Ammon's horn (tissue), 1 donor: ENCODE data around the gene SYNE4.

ENCODE experiments used
- DNase-seq: peaks from one replicate; pipeline ENCODE4 v3.0.0-alpha.2; 2016; ENCODE audit warnings: low spot score

Gene SYNE4

DNA sequence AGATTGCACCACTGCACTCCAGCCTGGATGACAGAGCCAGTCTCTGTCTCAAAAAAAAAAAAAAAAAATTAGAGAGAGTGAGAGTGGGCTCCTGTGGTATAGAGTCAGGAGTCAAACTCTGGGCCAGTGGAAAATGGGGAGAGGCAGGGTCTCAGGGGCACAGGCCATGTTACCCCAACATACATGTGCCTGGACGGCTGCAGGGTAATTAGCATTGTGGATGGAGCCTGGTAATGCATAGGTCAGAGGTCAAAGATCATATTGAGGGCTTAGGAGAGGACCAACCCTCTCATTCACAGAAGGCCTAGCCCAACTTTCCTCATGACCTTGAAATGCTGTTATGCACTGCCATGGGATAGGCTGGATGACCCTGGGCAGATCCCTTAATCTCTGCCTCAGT lies 16.9 kb upstream of the SYNE4 start:
- no peak for DNase-seq

DNA sequence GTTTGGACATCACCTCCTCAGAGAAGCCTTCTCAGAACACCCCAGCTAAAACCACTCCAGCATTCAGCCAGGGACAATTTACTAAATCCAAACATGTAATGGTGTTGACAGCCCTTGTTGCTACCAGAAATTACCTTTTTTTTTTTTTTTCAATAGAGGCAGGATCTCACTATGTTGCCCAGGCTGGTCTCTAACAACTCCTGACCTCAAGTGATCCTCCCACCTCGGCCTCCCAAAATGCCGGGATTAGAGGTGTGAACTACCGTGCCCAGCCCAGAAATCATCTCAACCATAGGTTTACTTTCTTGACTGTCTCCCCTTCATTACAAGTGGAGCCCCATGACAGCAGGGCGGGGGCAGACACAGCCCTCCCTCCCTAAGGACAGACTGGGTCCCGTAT lies 14.8 kb upstream of the SYNE4 start:
- DNase-seq: no peak

DNA sequence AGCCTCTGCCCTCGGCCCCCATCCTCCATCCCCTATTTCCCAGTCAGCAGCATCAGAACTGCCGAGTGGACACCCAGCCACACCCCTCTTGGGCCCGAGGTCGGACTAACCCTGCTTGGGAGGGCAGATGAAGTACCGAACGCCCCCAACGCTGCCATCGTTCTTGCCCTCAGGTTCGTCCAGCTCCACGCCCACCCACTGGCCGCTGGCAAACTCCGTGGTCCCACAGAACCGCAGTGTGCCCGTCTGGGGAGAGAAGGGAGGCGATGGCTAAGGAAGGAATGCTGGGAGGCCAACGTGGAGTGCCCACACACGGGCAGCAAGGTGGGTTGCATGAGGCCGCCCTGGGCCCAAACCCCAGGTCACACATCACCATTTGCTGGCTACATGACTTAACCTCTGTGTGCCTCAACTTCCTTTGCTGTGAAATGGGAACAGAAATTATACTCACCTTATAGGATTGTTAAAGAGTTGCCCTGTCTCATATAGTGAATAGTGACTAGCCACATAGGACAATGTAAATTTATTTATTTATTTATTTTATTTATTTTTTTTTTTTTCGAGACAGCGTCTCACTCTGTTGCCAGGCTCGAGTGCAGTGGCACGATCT lies 10.6 kb upstream of the SYNE4 start:
- DNase-seq: no peak

DNA sequence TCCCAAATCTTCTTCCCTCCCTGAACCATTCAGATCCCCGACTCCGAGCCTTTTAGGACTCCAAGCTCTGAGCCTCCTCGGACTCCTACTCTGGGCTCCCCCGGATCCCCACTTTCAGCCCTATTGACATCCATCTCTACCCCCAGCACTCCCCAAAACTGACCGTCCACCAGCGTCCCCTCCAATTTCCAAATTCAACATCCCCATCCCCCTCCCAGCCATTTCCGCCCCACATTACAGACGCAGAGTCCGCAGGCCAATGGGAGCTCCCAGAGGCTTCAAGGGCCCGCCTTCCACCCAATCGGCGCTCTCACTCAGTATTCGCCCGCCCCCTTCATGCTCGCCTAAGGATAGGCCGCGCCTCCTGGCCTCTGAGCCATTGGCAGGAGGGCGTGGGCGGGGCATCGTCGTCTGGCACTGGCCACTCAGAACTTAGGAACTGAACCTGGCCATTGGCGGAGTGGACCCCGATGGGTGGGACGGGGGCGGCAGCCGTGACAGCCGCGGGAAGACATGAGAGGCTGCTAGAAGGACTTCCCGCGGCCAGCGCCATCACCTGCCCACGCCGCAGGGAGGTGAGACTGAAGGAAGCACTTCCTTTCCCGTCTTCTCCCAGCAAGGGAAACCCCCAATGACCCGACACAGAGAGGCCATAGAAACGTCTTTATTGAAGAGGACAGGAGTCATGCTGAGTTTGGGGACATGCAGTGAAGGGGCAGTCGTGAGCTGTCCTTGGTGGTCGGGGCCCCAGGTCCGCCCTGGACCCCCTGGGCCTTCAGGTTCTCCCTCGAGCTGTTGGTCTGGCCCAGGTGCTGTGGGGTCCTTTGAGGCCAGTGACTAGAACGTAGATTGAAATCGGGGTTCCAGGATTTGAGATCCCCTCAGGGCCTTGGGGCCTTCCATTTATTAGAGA lies 5.7 kb upstream of the SYNE4 start, which contains the start of gene ALKBH6:
ALKBH6 (minus strand) TSS at position 202 of the 913 bp plus-strand sequence. CDS start 816 bp downstream, outside the sequence.
- DNase-seq: peak; percentile 99

DNA sequence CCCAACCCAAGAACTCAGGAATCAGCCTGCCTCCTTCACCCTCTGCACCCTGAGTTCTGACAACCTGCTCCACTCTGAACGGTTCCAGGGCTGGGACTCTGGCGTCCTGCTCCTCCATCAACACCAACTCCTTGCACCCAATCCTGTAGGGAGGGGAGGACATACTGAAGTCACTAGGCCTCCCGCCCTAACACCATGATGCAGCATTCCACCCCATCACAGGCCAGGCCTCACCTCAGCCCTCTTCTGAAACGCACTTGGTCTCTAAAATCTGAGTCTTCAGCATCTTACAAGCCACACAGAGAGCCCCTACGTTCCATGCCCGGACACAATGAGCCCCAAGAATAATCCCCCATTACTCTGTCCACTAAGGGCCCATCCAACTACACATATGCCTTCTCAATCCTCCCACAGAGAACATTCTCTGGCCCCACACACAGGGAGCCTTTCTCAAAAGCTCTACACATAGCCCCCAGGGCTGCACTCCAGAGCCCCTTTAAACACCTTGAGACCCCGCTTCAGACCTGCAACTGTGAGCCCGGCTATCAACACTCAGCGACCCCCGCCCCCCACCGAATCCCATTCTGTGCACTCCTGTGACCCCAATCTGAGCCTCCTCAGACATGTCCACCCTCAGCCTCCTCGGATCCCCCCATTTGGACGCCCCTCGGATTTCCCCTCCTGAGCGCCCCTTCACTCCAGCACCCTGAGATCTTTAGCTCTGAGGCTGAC lies 4.8 kb upstream of the SYNE4 start:
- DNase-seq: peak; percentile 11

DNA sequence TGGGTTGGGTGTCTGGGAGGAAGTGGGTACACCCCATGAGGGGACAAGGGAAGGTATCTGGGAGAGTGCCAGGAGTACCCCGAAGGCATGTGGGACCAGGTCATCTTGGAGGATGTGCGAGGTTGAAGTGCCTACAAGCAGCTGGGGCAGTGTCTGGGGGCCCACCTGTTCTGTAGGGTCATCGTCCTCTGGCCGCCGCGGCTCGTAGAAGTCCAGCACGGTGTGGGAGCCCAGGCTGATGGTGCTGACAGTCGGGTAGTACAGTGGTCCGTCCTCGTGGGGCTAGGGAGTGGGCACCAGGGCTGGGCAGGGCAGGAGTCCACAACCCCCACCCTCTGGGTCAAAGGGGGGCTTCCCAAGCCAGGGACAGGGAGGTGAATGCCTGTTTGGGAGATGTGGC lies 1.8 kb upstream of the SYNE4 start:
- no peak for DNase-seq

DNA sequence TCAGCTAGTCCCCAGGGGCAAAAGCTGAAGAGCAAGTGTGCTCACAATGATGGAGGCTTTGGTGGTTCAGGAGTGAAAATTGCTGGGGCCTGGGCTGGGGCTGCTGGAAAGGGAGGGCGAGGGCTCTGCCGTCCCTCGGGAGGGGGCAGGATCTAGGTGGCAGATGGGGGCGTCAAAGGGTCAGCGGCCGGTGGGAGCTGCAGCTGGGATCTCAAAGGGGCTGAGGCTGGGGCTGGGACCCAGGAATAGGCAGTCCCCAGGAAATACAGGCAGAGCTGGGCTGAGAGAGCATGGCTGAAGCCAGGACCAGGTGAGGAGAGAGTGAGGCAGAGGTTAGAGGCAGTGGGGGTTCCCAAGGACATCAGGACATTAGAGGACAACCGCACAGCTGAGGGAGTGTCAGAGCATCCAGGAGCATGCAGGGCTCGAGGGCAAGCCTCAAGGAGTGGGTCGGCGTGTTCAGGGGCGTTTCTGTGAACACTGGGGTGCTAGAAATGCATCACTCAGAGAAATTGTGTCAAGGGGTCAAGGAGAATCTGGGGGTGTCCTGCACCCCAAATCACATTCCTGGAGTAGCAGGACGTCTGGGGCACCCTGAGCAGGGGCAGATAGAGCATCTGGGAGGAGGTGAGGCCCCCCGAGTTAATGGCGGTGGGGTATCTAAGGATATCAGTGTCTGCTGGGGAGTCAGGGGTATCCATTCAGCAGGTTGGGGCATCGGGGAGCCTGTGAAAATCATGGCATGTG lies 1.2 kb upstream of the SYNE4 start:
- no peak for DNase-seq

DNA sequence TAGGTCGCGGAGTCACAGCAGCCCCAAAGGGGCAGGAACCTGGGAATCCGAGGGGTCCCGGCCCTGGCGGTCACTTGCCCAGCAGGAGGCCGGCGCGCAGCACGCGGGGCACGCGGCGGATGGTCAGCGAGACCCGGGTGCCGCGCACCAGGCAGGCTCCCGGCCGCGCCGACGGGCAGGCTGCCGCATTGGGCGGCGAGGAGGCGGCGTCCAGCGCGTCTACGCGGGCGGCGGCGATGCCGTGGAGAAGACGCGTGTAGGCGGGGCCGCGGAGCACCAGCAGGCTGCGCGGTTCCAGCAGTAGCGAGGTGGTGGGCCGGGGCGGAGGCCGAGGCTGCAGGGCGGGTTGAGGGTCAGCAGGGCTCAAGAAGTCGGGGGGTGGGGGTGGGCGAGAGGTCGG lies 607 bp upstream of the SYNE4 start:
- peak; percentile 73 for DNase-seq

DNA sequence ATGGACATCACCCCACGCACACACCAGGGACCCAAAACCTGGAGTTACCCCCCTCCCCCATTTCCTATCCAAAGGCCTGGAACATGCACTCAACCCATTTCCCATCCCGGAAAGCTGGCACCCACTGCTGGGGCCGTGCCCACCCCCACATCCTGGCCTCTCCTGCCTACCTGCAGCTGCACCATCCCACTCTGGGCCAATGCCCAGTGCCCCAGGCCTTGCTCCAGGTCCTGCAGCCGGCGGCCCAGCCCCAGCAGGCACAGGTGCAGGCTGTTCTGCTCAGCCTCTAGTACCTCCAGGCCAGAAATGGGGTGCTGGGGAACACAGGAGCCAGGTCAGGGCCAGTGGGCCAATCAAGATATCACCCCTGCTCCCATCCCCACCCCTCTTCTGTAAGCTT lies 1.7 kb downstream of the SYNE4 start:
- no peak for DNase-seq

DNA sequence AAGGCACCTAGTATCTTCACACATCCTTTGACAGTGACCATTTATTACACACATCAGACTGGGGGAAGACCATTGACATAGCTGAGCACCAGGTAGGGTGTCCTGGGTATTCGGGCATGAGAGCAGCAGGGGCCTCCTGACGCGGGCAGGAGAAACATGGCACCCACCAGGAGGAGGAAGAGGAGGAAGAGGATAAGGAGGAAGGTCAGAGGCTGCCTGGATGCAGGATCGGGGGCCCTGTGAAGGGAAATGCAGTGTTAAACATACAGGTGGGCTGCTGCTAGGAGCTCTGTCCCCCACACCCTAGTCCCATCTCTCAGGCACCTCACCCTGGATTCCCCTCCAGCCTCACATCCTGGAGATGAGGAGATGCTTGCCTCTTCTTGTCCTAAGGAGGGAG lies 5.3 kb downstream of the SYNE4 start:
- no peak for DNase-seq

DNA sequence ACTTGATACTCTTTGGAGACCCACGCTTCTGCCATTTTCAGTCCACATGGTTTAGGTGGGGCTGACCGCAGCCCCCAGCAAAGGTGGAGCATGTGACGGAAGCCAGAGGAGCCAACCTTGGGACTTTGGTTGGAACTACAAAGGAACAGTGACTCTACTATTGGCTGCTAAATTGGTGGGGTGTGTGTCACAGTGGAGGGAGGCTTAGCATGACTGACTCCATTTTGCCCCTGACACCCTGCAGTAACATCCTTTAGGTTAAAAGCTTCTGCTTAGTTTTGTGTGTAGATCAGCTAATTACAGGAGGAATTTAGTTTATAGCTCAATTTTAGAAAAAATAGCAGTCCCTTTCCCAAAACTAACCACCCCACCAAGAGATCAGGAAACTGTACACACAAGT lies 7.0 kb downstream of the SYNE4 start:
- no peak for DNase-seq

DNA sequence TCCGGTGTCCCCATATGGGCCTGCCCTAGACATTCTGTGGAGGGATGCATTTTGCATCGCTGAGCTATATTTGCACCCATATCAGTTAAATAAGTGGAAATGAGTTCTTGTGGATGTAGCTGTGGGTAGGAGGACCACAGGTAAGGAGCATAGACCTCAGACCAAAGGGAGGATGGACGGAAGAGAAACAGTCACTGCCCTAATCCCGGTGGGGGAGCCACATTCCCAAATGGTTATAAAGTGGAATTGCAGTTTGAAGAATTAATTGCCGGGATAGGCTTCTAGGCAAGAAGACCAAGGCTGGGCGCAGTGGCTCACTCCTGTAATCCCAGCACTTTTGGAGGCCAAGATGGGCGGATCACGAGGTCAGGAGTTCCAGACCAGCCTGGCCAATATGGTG lies 11.8 kb downstream of the SYNE4 start:
- DNase-seq: no peak

DNA sequence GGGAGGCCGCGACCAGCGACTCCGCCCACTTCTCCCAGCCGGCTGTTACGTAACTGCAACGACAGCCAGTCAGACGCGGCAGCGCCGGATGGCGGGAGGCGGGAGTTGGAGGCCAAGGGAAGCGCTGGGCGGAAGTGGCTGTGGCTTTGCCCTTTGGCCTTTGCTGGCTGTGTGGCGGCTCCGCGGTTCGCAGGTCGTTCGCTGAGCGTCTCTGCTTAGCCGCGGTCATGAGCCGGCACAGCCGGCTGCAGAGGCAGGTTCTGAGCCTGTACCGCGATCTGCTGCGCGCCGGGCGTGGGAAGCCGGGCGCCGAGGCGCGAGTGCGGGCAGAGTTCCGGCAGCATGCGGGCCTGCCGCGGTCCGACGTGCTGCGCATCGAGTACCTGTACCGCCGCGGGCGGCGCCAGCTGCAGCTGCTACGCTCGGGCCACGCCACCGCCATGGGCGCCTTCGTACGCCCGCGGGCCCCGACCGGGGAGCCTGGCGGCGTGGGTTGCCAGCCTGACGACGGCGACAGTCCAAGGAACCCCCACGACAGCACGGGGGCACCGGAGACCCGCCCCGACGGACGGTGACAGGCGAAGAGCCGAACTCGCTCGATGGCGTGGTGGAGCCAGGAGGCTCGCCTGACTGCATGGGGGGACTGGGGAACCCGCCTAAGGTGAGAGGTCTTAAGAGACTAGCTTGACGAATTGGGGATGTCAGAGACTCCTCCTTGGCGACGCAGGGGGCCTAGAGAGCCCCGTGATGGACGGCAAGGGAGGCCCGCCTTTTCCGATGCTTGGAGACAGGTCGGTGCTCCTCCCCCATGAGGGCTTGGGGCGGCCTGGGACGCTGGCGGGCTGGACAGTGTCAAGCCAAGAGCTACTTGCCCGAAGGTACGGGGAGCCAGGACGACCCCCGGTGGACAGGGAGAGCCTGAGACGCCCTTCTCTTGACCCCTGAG lies 13.3 kb downstream of the SYNE4 start, which contains the start of gene SDHAF1:
SDHAF1 (plus strand) TSS at position 141 of the 946 bp plus-strand sequence; CDS start at position 228, 87 bp downstream.
- DNase-seq: peak; percentile 99

DNA sequence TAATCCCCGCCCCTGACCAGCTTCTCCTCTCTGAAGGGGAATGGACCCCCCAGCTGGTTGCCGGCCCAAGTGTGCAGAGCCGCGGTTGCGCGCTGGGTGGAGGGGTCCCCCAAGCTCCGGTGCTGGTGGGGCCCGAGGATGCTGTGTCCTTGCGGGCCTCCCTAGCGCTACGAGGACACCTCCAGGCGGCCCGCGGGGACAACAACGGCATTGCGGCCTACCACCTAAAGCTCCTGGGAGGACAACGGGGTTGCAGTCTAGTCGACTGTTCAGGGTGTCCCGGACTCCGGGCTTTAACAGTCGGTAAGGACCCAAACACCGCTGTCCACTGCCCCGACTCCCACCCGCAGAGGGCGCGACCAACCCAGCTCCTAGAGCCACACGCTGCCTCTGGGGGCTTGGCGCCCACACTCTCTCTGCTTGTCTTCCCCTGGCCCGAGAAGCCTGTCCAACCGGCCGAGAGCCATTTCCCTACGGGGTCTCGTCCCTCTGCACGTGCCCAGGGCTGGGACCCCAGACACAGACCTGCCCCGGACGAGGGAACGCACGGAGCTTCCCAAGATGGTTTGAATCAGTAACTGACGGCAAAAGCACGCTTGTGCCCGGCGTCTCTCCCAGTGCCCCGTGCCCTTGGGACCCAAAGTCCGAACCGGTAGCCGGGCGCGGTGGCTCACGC lies 14.6 kb downstream of the SYNE4 start:
- no peak for DNase-seq

DNA sequence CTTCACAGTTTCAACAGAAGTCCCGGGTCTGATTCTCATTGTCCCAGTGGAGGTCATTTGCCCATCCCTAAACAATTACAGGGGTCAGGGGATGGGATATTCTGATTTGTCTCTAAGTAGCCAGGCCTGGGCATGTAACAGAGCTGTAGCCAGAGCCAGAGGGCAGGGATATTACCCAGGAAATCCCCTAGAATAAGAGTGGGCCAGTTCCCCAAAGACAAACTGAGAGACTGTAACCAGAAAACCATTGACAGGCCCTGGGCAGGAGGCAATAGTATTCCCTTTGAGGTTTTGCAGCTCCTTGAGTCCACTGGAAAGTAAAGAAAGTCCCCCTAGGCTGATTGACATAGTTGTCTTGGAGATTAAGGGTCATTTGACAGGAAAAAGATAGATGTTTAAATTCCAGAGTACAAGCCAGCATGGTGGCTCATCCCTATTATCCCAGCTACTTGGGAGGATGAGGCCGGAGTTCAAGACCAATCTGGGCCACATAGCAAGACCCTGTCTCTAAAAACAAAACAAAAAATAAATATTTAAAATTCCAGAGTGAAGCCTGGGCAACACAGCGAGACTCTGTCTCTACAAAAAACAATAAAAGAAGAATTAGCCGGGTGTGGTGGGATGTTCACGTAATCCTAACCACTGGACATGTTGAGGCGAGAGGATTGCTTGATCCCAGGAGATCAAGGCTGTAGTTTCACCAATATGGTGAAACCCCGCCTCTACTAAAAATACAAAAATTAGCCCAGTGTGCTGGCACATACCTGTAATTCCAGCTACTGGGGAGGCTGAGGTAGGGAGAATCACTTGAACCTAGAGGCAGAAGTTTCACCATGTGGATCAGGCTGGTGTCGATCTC lies 15.5 kb downstream of the SYNE4 start:
- DNase-seq: no peak

DNA sequence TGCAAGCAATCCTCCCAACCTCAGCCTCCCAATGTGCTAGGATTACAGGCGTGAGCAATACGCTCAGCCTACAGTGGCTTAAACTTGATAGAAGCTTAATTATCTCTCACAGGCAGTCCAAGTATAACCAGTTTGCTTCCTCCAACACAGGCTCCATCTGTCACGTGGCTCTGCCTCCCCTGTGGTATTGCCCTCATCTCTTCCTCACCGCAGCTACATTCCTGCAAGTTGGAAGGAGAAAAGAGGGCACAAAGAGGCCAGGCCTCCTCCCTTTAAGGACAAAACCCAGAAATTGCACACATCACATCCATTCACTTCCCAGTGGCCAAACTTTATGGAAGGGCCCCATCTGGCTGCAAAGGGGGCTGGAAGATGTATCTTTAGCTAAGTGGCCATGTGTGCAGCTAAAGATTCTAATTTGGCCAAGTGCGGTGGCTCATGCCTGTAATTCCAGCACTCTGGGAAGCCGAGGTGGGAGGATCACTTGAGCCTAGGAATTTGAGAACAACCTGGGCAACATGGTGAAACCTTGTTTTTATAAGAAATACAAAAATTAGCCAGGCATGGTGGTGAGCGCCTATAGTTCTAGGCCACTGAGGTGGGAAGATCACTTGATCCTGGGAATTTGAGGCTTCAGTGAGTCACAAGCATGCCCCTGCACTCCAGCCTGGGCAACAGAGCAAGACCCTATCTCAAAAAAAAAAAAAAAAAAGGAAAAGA lies 16.7 kb downstream of the SYNE4 start:
- DNase-seq: no peak

DNA sequence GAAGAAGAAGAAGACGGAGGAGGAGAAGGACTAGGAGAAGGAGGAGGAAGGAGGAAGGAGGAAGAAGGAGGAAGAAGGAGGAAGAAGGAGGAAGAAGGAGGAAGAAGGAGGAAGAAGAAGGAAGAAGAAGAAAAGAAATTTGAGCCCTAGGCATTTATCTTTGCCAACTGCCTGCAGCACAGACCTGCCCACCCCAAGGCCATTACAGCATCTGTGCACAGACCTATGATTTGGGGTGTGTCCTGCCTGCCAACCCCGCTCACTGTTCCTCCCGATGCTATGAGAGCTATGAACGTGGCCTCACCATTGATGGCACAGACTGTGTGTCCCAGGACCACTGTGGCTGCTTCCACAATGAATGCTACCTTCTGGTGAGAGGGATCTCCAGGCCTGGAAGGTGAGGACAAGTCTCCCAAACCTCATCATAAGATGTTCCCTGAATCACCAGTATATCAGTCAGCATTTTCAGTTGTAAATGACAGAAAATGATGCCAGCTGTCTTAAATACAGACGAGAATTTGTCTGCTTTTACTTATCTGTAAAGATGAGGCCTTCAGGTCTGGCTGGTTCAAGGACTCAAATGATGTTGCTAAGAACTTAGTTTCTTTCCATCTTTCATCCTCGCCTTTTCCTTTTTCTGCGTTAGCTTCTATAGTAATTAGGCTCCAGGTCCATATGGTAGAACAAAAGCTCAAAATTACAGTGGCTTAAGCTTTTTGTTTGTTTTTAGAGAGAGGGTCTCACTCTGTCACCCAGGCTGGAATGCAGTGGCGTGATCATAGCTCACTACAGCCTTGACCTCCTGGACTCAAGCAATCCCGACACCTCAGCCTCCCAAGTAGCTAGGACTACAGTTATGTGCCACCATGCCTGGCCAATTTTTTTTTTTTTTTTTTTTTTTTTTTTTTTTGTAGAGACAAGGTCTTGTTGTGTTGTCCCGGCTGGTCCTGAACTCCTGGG lies 17.6 kb downstream of the SYNE4 start:
- no peak for DNase-seq
